GM21619 (cell line): ENCODE measurements around the gene CD1D.

Experiments
- ATAC-seq: cut with Tn5 transposase; IDR thresholded peaks from one replicate; pipeline ENCODE4 v1.9.1; 2021; ENCODE audit not compliant: unreplicated experiment

Gene CD1D

GRCh38 chr1:158180741-158181576, at the start of gene CD1D:
CD1D (plus strand) TSS chr1:158180895; CDS start chr1:158181102, 207 bp downstream.
- ATAC-seq, result no peak

GRCh38 chr1:158131217-158131616, 49.5 kb upstream of the CD1D start:
- no peak for ATAC-seq

- ATAC-seq, result no peak
Measured at GRCh38 chr1:158140764-158141192, 39.9 kb upstream of the CD1D start.

GRCh38 chr1:158145173-158145719, 35.4 kb upstream of the CD1D start:
- no peak for ATAC-seq

- ATAC-seq, result no peak
Measured at GRCh38 chr1:158146165-158146564, 34.5 kb upstream of the CD1D start.

GRCh38 chr1:158146739-158147138, 34.0 kb upstream of the CD1D start:
- ATAC-seq, result no peak

- no peak for ATAC-seq
Measured at GRCh38 chr1:158147401-158147800, 33.3 kb upstream of the CD1D start.

- ATAC-seq, result no peak
Measured at GRCh38 chr1:158147869-158148268, 32.8 kb upstream of the CD1D start.

- ATAC-seq, result no peak
Measured at GRCh38 chr1:158148468-158148867, 32.2 kb upstream of the CD1D start.

- no peak for ATAC-seq
Measured at GRCh38 chr1:158149175-158149574, 31.5 kb upstream of the CD1D start.

GRCh38 chr1:158149577-158150269, 31.0 kb upstream of the CD1D start:
- ATAC-seq, result peak; percentile 85

- no peak for ATAC-seq
Measured at GRCh38 chr1:158150523-158150922, 30.2 kb upstream of the CD1D start.

GRCh38 chr1:158153179-158153578, 27.5 kb upstream of the CD1D start:
- ATAC-seq, result no peak

- ATAC-seq, result no peak
Measured at GRCh38 chr1:158153746-158154444, 26.8 kb upstream of the CD1D start.

GRCh38 chr1:158154501-158154900, 26.2 kb upstream of the CD1D start:
- no peak for ATAC-seq

GRCh38 chr1:158155673-158156072, 25.0 kb upstream of the CD1D start:
- ATAC-seq, result no peak

GRCh38 chr1:158159597-158159996, 21.1 kb upstream of the CD1D start:
- no peak for ATAC-seq

- no peak for ATAC-seq
Measured at GRCh38 chr1:158161446-158161845, 19.2 kb upstream of the CD1D start.

GRCh38 chr1:158163000-158163947, 17.4 kb upstream of the CD1D start:
- peak; percentile 98 for ATAC-seq

- no peak for ATAC-seq
Measured at GRCh38 chr1:158169105-158169504, 11.6 kb upstream of the CD1D start.
